ENCODE measurements around the gene ZNF672. TPM values are rescaled to one million over a fixed set of nuclear protein-coding genes. Genes with fewer than 3 reads are reported as not detected.
"Not testable (repeated sequence)": the region's sequence is repeated elsewhere in the genome, so short reads cannot be mapped to it uniquely, and the experiment has no call there.

Gene ZNF672
- total and polyA plus RNA-seq, 4 donors: 13.8 to 35.1 (median 26.7) TPM

DNA sequence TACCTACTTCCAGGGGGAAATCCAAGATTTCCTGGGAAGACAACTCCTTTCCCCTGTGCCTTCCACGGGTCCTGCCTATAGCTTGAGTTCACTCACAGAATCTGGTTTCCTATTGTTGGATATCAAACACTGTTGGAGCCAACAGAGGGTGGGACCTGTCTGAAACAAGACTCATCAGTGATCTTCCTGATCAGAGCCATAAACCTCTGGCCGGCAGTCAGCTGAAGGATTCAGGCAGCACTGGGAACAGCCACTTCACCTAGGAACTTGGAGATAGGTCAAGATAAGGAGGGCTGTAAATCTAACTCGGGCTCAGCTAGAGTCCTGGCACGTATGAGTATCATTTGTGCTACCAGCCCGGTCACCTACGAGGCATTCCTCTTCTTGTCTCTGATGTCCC lies 35.6 kb upstream of the ZNF672 start:
- no peaks in the 10 kb centered on the region for H3K27me3 ChIP-seq (ENCODE audit: control insufficient read depth, insufficient read depth, low read length)
- 91% methylated on average over 6 of the region's 6 CpGs for WGBS (ENCODE audit: insufficient coverage)
- H3K27ac ChIP-seq (ENCODE audit: low read depth, low read length): no peak overlapping the region
- H3K9me3 ChIP-seq (ENCODE audit: control insufficient read depth, insufficient read depth, low read length): no peaks in the 10 kb centered on the region
- no peaks in the 10 kb centered on the region for H3K4me1 ChIP-seq (ENCODE audit: control insufficient read depth, insufficient read depth, low read length)
- no peak for DNase-seq (ENCODE audit: low read depth in 4 of 6, low spot score in 6 of 6)
- H3K4me3 ChIP-seq (ENCODE audit: low read depth, low read length): no peak overlapping the region
- no peaks in the 10 kb centered on the region for H3K36me3 ChIP-seq (ENCODE audit: control insufficient read depth, insufficient read depth, low read length)

DNA sequence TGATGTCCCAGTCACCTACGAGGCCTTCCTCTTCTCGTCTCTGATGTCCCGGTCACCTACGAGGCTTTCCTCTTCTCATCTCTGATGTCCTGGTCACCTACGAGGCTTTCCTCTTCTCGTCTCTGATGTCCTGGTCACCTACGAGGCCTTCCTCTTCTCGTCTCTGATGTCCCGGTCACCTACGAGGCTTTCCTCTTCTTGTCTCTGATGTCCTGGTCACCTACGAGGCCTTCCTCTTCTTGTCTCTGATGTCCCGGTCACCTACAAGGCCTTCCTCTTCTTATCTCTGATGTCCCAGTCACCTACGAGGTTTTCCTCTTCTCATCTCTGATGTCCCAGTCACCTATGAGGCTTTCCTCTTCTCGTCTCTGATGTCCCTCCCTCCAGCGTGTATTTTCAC lies 34.5 kb upstream of the ZNF672 start:
- not testable (repeated sequence) for H3K4me3 ChIP-seq (ENCODE audit: low read depth, low read length); H3K4me1 ChIP-seq (ENCODE audit: control insufficient read depth, insufficient read depth, low read length); H3K27ac ChIP-seq (ENCODE audit: low read depth, low read length); H3K36me3 ChIP-seq (ENCODE audit: control insufficient read depth, insufficient read depth, low read length); H3K9me3 ChIP-seq (ENCODE audit: control insufficient read depth, insufficient read depth, low read length); H3K27me3 ChIP-seq (ENCODE audit: control insufficient read depth, insufficient read depth, low read length); DNase-seq (ENCODE audit: low read depth in 4 of 6, low spot score in 6 of 6)
- 89% methylated on average over 15 of the region's 15 CpGs for WGBS (ENCODE audit: insufficient coverage)

DNA sequence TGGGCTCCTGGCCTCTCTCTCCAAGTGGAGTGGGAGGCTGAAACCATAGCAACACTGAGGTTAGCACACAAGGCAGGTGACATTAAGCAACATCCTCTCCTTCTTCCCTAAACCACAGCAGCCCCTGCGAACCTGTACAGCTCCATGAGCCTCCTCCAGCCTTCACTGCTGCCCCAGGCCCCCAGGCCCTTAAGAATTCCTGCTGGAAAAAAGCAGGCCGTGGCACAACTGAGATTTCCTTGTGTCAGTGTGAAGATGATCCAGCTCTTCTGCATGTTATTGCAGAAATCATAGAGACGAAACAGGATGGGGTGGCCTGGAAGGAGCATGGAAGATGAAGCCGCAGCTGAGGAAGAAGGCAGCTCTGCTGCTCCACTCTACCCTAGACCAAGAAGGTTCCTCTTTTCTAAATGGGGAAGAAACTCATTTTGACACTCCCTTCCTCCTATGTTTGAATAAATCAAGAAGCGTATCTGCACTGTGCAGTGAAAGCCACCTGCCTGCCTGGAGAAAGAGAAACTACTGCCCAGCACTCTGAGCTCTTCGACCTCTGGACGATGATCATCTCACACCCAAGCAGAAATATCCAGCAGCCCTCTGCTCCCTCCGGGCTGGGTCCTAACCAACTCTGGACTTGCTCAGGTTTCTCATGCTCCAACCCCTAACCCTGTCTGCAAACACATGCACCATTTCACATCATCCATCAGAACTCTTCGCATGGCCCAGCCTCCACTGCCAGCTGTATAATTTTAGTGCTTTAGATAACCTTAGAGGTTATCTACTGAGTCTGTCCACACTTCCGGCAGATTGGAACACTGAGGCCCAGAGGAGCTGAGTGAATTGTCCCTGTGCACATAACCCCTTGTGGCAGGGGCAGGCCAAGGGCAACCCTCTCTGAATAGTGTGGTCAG lies 33.0 kb upstream of the ZNF672 start:
- no peak for DNase-seq (ENCODE audit: low read depth in 4 of 6, low spot score in 6 of 6)
- 86% methylated on average over 8 of the region's 10 CpGs for WGBS (ENCODE audit: insufficient coverage)
- H3K4me1 ChIP-seq (ENCODE audit: control insufficient read depth, insufficient read depth, low read length): no peaks in the 10 kb centered on the region
- no peaks in the 10 kb centered on the region for H3K36me3 ChIP-seq (ENCODE audit: control insufficient read depth, insufficient read depth, low read length)
- no peaks in the 10 kb centered on the region for H3K27me3 ChIP-seq (ENCODE audit: control insufficient read depth, insufficient read depth, low read length)
- H3K27ac ChIP-seq (ENCODE audit: low read depth, low read length): no peak overlapping the region
- H3K4me3 ChIP-seq (ENCODE audit: low read depth, low read length): no peak overlapping the region
- no peaks in the 10 kb centered on the region for H3K9me3 ChIP-seq (ENCODE audit: control insufficient read depth, insufficient read depth, low read length)

- Histone ChIP-seq H3K27ac (ENCODE audit: low read depth, low read length) (no peak overlapping the region), H3K4me3 (ENCODE audit: low read depth, low read length) (no peak overlapping the region), H3K27me3 (ENCODE audit: control insufficient read depth, insufficient read depth, low read length) (no peaks in the 10 kb centered on the region), H3K9me3 (ENCODE audit: control insufficient read depth, insufficient read depth, low read length) (no peaks in the 10 kb centered on the region), H3K36me3 (ENCODE audit: control insufficient read depth, insufficient read depth, low read length) (peaks cover 4% of the 10 kb centered on the region), H3K4me1 (ENCODE audit: control insufficient read depth, insufficient read depth, low read length) (no peaks in the 10 kb centered on the region)
- WGBS (ENCODE audit: insufficient coverage): no CpG with 5 or more reads among the region's 1 CpG
- no peak for DNase-seq (ENCODE audit: low read depth in 4 of 6, low spot score in 6 of 6)
Measured at GRCh38 chr1:248805876-248806275, 32.1 kb upstream of the ZNF672 start.

GRCh38 chr1:248807067-248807737 lies 30.8 kb upstream of the ZNF672 start:
- peak in 5 of 6 donors; percentile 7 to 81 (median 26) for DNase-seq (ENCODE audit: low read depth in 4 of 6, low spot score in 6 of 6)
- Histone ChIP-seq H3K27me3 (ENCODE audit: control insufficient read depth, insufficient read depth, low read length) (no peaks in the 10 kb centered on the region), H3K27ac (ENCODE audit: low read depth, low read length) (no peak overlapping the region), H3K36me3 (ENCODE audit: control insufficient read depth, insufficient read depth, low read length) (peaks cover 17% of the 10 kb centered on the region), H3K4me1 (ENCODE audit: control insufficient read depth, insufficient read depth, low read length) (no peaks in the 10 kb centered on the region), H3K4me3 (ENCODE audit: low read depth, low read length) (no peak overlapping the region), H3K9me3 (ENCODE audit: control insufficient read depth, insufficient read depth, low read length) (no peaks in the 10 kb centered on the region)
- 42% methylated on average over 14 of the region's 15 CpGs for WGBS (ENCODE audit: insufficient coverage)

DNA sequence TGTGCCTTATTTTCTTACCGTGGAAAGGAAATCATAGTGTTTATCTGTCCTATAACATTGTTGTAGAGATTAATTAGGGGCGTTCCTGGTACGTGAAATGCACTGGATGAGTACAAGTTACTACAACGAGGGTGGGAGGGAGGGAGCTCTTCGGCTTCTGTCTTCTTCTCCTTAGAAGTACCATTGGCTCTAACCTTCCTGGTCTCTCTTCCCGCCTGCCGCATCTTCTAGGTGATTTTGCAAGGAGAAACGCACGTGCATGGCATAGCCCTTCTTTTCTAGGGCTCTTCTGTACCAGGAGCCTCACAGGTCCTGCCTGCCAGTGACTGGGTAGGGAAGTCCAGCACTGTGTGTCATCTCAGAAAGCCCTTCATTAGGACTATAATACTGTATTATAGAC lies 29.1 kb upstream of the ZNF672 start:
- WGBS (ENCODE audit: insufficient coverage): no CpG with 5 or more reads among the region's 9 CpGs
- Histone ChIP-seq H3K36me3 (ENCODE audit: control insufficient read depth, insufficient read depth, low read length) (peaks cover 34% of the 10 kb centered on the region), H3K4me1 (ENCODE audit: control insufficient read depth, insufficient read depth, low read length) (no peaks in the 10 kb centered on the region), H3K27ac (ENCODE audit: low read depth, low read length) (no peak overlapping the region), H3K4me3 (ENCODE audit: low read depth, low read length) (no peak overlapping the region), H3K27me3 (ENCODE audit: control insufficient read depth, insufficient read depth, low read length) (no peaks in the 10 kb centered on the region), H3K9me3 (ENCODE audit: control insufficient read depth, insufficient read depth, low read length) (no peaks in the 10 kb centered on the region)
- DNase-seq (ENCODE audit: low read depth in 4 of 6, low spot score in 6 of 6): no peak

- Histone ChIP-seq H3K27ac (ENCODE audit: low read depth, low read length) (no peak overlapping the region), H3K4me1 (ENCODE audit: control insufficient read depth, insufficient read depth, low read length) (no peaks in the 10 kb centered on the region), H3K9me3 (ENCODE audit: control insufficient read depth, insufficient read depth, low read length) (no peaks in the 10 kb centered on the region), H3K27me3 (ENCODE audit: control insufficient read depth, insufficient read depth, low read length) (no peaks in the 10 kb centered on the region), H3K4me3 (ENCODE audit: low read depth, low read length) (no peak overlapping the region), H3K36me3 (ENCODE audit: control insufficient read depth, insufficient read depth, low read length) (peaks cover 45% of the 10 kb centered on the region)
- 72% methylated on average over 5 of the region's 10 CpGs for WGBS (ENCODE audit: insufficient coverage)
- DNase-seq (ENCODE audit: low read depth in 4 of 6, low spot score in 6 of 6): no peak
Measured at GRCh38 chr1:248810000-248810726, 27.9 kb upstream of the ZNF672 start.

DNA sequence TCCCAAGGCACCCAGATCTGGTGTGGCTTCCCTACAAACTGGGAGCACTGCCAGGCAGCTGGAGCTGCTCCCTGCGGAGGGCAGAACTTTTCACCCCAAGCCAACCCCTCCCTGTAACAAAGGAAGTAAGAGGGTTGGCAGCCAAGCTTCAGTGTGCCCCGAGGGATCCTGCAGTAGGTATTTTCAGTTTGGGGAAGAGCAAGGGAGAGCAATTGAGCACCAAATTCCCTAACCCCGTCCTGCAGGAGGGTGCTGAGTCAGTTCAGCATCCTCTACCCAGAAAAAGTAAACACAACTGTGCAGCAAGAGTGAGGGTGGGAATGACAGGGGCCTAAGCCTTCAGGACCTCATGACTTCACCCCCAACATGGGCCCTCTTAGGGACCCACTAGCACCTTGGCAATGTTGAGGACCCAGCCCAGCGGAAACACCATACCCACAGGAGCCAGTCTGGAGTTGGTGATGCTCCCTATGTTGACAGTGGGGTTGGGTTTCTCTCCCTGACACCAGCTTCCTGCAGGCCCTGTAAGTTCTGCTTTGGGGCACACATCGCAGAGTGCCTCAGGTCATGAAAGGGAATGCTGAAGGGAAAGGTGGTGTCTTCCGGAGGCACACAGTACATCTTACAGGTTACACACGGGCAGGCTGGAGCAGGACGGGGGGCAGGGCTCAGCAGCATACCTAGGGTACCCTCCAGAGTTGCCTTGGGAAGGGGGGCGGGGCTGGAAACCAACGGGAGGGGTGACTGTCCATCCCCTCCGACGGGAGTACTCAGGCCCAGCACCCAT lies 27.1 kb upstream of the ZNF672 start:
- H3K27me3 ChIP-seq (ENCODE audit: control insufficient read depth, insufficient read depth, low read length): no peaks in the 10 kb centered on the region
- H3K4me3 ChIP-seq (ENCODE audit: low read depth, low read length): no peak overlapping the region
- H3K36me3 ChIP-seq (ENCODE audit: control insufficient read depth, insufficient read depth, low read length): peaks cover 52% of the 10 kb centered on the region
- no peak for DNase-seq (ENCODE audit: low read depth in 4 of 6, low spot score in 6 of 6)
- 71% methylated on average over 8 of the region's 12 CpGs for WGBS (ENCODE audit: insufficient coverage)
- no peak overlapping the region for H3K27ac ChIP-seq (ENCODE audit: low read depth, low read length)
- H3K4me1 ChIP-seq (ENCODE audit: control insufficient read depth, insufficient read depth, low read length): no peaks in the 10 kb centered on the region
- H3K9me3 ChIP-seq (ENCODE audit: control insufficient read depth, insufficient read depth, low read length): no peaks in the 10 kb centered on the region

All from spinal cord (tissue), 10 donors.